Neural progenitor cell (in vitro differentiated cells): ENCODE data around the gene ADGRG4.

Experiments
- CTCF ChIP-seq: fragments of 200-600 bp; sonication (generic); IDR thresholded peaks from 2 replicates; pipeline ENCODE4 v1.5.1; 2017; ENCODE audit warnings: antibody characterized with exemption, mild to moderate bottlenecking
- EZH2 ChIP-seq: fragments of 200-600 bp; sonication (generic); IDR thresholded peaks from 2 replicates; pipeline ENCODE4 v1.6.1; 2017; ENCODE audit warnings: antibody characterized with exemption, mild to moderate bottlenecking, moderate library complexity
- EZH2phosphoT487 ChIP-seq: fragments of 200-600 bp; sonication (generic); IDR thresholded peaks from 2 replicates; pipeline ENCODE4 v1.6.1; 2017; ENCODE audit warnings: antibody characterized with exemption

GRCh38 chrX:136251041-136251991 is 49.4 kb upstream of the ADGRG4 start, which contains the start of gene MAP7D3:
- no peak for TF ChIP-seq CTCF
- no peak for TF ChIP-seq EZH2
- TF ChIP-seq EZH2phosphoT487 = no peak
